SK-N-SH treated with all-trans-retinoic acid at 6 μM for 48 hours (cell line): Measurements from ENCODE around the gene AGPAT1.

Source experiments
- ARNTL ChIP-seq: fragments of 450-650 bp; formaldehyde crosslinking; IDR thresholded peaks from 2 replicates; pipeline ENCODE4 v1.5.0; 2020; ENCODE audit warnings: low read depth, mild to moderate bottlenecking, moderate library complexity, borderline replicate concordance
- ESRRG ChIP-seq: fragments of 250-450 bp; sonication (Bioruptor Pico); IDR thresholded peaks from 2 replicates; pipeline ENCODE4 v1.6.1; 2021; ENCODE audit warnings: mild to moderate bottlenecking
- GLIS3 ChIP-seq: fragments of 250-450 bp; sonication (Bioruptor Pico); IDR thresholded peaks from 2 replicates; pipeline ENCODE4 v1.5.0; 2020; ENCODE audit warnings: mild to moderate bottlenecking, moderate library complexity
- ISL1 ChIP-seq: fragments of 250-450 bp; sonication (Bioruptor Pico); IDR thresholded peaks from 2 replicates; pipeline ENCODE4 v2.1.2; 2022; ENCODE audit warnings: mild to moderate bottlenecking, moderate library complexity
- PPARA ChIP-seq: fragments of 250-450 bp; sonication (Bioruptor Pico); IDR thresholded peaks from 2 replicates; pipeline ENCODE4 v1.5.0; 2020; ENCODE audit warnings: mild to moderate bottlenecking, borderline replicate concordance
- RARB ChIP-seq: fragments of 250-450 bp; sonication (Bioruptor Pico); IDR thresholded peaks from 2 replicates; pipeline ENCODE4 v1.8.0; 2021; ENCODE audit warnings: mild to moderate bottlenecking, moderate library complexity
- ZC3H10 ChIP-seq: fragments of 250-450 bp; sonication (Bioruptor Pico); IDR thresholded peaks from 2 replicates; pipeline ENCODE4 v1.5.1; 2021; ENCODE audit warnings: mild to moderate bottlenecking, moderate library complexity
- ZFP3 ChIP-seq: fragments of 250-450 bp; sonication (Bioruptor Pico); IDR thresholded peaks from 2 replicates; pipeline ENCODE4 v1.5.0; 2020; ENCODE audit warnings: mild to moderate bottlenecking, moderate library complexity
- ZNF565 ChIP-seq: fragments of 450-650 bp; formaldehyde crosslinking; conservative IDR thresholded peaks from 2 replicates; pipeline ENCODE4 v1.5.0; 2020; ENCODE audit warnings: low read depth, mild to moderate bottlenecking, moderate library complexity
- TF ChIP-seq, protein P1 (sequence below): fragments of 250-450 bp; sonication (Bioruptor Pico); IDR thresholded peaks from 2 replicates; pipeline ENCODE4 v1.8.0; 2021; ENCODE audit warnings: low read depth, mild to moderate bottlenecking, moderate library complexity, borderline replicate concordance
- TF ChIP-seq, protein P2 (sequence below): fragments of 250-450 bp; sonication (Bioruptor Pico); IDR thresholded peaks from 2 replicates; pipeline ENCODE4 v1.5.1; 2021; ENCODE audit warnings: mild to moderate bottlenecking, moderate library complexity

- TF ChIP-seq PPARA (CRISPR knock-in tag) (no peak), ZFP3 (CRISPR knock-in tag) (no peak), RARB (no peak), ESRRG (CRISPR knock-in tag) (no peak), ZNF565 (CRISPR knock-in tag) (no peak), ARNTL (CRISPR knock-in tag) (no peak), GLIS3 (CRISPR knock-in tag) (no peak), ZC3H10 (CRISPR knock-in tag) (no peak), ISL1 (CRISPR knock-in tag) (no peak)
- TF ChIP-seq, protein P1, sequence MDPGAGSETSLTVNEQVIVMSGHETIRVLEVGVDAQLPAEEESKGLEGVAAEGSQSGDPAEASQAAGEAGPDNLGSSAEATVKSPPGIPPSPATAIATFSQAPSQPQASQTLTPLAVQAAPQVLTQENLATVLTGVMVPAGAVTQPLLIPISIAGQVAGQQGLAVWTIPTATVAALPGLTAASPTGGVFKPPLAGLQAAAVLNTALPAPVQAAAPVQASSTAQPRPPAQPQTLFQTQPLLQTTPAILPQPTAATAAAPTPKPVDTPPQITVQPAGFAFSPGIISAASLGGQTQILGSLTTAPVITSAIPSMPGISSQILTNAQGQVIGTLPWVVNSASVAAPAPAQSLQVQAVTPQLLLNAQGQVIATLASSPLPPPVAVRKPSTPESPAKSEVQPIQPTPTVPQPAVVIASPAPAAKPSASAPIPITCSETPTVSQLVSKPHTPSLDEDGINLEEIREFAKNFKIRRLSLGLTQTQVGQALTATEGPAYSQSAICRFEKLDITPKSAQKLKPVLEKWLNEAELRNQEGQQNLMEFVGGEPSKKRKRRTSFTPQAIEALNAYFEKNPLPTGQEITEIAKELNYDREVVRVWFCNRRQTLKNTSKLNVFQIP (CRISPR knock-in tag) = no peak
- TF ChIP-seq, protein P2, sequence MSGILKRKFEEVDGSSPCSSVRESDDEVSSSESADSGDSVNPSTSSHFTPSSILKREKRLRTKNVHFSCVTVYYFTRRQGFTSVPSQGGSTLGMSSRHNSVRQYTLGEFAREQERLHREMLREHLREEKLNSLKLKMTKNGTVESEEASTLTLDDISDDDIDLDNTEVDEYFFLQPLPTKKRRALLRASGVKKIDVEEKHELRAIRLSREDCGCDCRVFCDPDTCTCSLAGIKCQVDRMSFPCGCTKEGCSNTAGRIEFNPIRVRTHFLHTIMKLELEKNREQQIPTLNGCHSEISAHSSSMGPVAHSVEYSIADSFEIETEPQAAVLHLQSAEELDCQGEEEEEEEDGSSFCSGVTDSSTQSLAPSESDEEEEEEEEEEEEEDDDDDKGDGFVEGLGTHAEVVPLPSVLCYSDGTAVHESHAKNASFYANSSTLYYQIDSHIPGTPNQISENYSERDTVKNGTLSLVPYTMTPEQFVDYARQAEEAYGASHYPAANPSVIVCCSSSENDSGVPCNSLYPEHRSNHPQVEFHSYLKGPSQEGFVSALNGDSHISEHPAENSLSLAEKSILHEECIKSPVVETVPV = no peak
Measured at GRCh38 chr6:32213649-32214048, 37.8 kb upstream of the AGPAT1 start.
